ENCODE data around the gene NFKBIL1. TPM values are rescaled to one million over a fixed set of nuclear protein-coding genes. Genes with fewer than 3 reads are reported as not detected.

The NFKBIL1 gene
- total RNA-seq, 1 experiment from 2014 or later, result 19.5 TPM

DNA sequence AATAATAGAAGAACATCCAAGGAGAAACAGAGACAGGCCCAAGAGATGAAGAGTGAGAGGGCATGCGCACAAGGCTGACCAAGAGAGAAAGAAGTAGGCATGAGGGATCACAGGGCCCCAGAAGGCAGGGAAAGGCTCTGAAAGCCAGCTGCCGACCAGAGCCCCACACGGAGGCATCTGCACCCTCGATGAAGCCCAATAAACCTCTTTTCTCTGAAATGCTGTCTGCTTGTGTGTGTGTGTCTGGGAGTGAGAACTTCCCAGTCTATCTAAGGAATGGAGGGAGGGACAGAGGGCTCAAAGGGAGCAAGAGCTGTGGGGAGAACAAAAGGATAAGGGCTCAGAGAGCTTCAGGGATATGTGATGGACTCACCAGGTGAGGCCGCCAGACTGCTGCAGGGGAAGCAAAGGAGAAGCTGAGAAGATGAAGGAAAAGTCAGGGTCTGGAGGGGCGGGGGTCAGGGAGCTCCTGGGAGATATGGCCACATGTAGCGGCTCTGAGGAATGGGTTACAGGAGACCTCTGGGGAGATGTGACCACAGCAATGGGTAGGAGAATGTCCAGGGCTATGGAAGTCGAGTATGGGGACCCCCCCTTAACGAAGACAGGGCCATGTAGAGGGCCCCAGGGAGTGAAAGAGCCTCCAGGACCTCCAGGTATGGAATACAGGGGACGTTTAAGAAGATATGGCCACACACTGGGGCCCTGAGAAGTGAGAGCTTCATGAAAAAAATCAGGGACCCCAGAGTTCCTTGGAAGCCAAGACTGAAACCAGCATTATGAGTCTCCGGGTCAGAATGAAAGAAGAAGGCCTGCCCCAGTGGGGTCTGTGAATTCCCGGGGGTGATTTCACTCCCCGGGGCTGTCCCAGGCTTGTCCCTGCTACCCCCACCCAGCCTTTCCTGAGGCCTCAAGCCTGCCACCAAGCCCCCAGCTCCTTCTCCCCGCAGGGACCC, 27.0 kb downstream of the NFKBIL1 start (continued):
- no peak for TF ChIP-seq HMGXB4 (CRISPR knock-in tag; IDR thresholded peaks at IDR 0.05)
- no peak for TF ChIP-seq ETV6 (CRISPR knock-in tag; IDR thresholded peaks at IDR 0.05)
- no peak for TF ChIP-seq ARID4B (CRISPR knock-in tag; IDR thresholded peaks at IDR 0.05; ENCODE audit: borderline replicate concordance)
- TF ChIP-seq RORB (CRISPR knock-in tag; IDR thresholded peaks at IDR 0.05), result no peak
- TF ChIP-seq IRF2 (CRISPR knock-in tag; IDR thresholded peaks at IDR 0.05; ENCODE audit: borderline replicate concordance, low read depth), result no peak
- no peak for TF ChIP-seq ZNF416 (CRISPR knock-in tag; IDR thresholded peaks at IDR 0.05)
- no peak for TF ChIP-seq NR2C2 (CRISPR knock-in tag; IDR thresholded peaks at IDR 0.05)
- TF ChIP-seq PRDM15 (CRISPR knock-in tag; IDR thresholded peaks at IDR 0.05), result no peak
- TF ChIP-seq, protein P1, sequence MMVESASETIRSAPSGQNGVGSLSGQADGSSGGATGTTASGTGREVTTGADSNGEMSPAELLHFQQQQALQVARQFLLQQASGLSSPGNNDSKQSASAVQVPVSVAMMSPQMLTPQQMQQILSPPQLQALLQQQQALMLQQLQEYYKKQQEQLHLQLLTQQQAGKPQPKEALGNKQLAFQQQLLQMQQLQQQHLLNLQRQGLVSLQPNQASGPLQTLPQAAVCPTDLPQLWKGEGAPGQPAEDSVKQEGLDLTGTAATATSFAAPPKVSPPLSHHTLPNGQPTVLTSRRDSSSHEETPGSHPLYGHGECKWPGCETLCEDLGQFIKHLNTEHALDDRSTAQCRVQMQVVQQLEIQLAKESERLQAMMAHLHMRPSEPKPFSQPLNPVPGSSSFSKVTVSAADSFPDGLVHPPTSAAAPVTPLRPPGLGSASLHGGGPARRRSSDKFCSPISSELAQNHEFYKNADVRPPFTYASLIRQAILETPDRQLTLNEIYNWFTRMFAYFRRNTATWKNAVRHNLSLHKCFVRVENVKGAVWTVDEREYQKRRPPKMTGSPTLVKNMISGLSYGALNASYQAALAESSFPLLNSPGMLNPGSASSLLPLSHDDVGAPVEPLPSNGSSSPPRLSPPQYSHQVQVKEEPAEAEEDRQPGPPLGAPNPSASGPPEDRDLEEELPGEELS (CRISPR knock-in tag; IDR thresholded peaks at IDR 0.05), result no peak
- TF ChIP-seq ATF1 (CRISPR knock-in tag; IDR thresholded peaks at IDR 0.05), result no peak

GRCh38 chr6:31575335-31575901, 28.0 kb downstream of the NFKBIL1 start, which contains the start of gene TNF:
TNF (plus strand) TSS chr6:31575565; CDS start chr6:31575742, 177 bp downstream.
- no peak within 1 kb of the TSS for H3K27ac Mint-ChIP-seq
- DNase-seq (ENCODE audit: low spot score) (no peak), ATAC-seq (no peak)
- H3K36me3 Mint-ChIP-seq, result no peaks in the 10 kb centered on the region
- peaks cover 29% of the 10 kb centered on the region for H3K4me1 Mint-ChIP-seq
- peaks cover 40% of the 10 kb centered on the region for H3K27me3 Mint-ChIP-seq (ENCODE audit: low read depth)
- POLR2A ChIA-PET, result interaction anchor here (1.1 kb wide), 1 partner anchor 29 kb away, joined by 3 read pairs; the partner anchor contains the start of gene ATP6V1G2
- CTCF ChIA-PET, result interaction anchor here (0.6 to 15.1 kb wide), 7 partner anchors 10 to 133 kb away, joined by 3 to 293 read pairs (median 21); partner anchors contain the start of genes ATP6V1G2, LST1, NCR3 and NFKBIL1
- no peaks in the 10 kb centered on the region for H3K9me3 Mint-ChIP-seq
- H3K4me3 Mint-ChIP-seq, result no peak within 1 kb of the TSS
- TF ChIP-seq TEAD1 (CRISPR knock-in tag; IDR thresholded peaks at IDR 0.05) (no peak), RELA (CRISPR knock-in tag; IDR thresholded peaks at IDR 0.05; ENCODE audit: borderline replicate concordance) (no peak), ATF1 (CRISPR knock-in tag; IDR thresholded peaks at IDR 0.05) (no peak), JUN (CRISPR knock-in tag; IDR thresholded peaks at IDR 0.05) (no peak), NR2C2 (CRISPR knock-in tag; IDR thresholded peaks at IDR 0.05) (no peak), FOXJ3 (CRISPR knock-in tag; IDR thresholded peaks at IDR 0.05; ENCODE audit: borderline replicate concordance) (no peak), ZNF232 (CRISPR knock-in tag; IDR thresholded peaks at IDR 0.05) (no peak), MAX (CRISPR knock-in tag; IDR thresholded peaks at IDR 0.05) (no peak)
- TF ChIP-seq, protein P2, sequence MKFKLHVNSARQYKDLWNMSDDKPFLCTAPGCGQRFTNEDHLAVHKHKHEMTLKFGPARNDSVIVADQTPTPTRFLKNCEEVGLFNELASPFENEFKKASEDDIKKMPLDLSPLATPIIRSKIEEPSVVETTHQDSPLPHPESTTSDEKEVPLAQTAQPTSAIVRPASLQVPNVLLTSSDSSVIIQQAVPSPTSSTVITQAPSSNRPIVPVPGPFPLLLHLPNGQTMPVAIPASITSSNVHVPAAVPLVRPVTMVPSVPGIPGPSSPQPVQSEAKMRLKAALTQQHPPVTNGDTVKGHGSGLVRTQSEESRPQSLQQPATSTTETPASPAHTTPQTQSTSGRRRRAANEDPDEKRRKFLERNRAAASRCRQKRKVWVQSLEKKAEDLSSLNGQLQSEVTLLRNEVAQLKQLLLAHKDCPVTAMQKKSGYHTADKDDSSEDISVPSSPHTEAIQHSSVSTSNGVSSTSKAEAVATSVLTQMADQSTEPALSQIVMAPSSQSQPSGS (CRISPR knock-in tag; IDR thresholded peaks at IDR 0.05; ENCODE audit: borderline replicate concordance, low read depth), result no peak
